Measurements from ENCODE around the gene PRKG1. TPM values are rescaled to one million over a fixed set of nuclear protein-coding genes. Genes with fewer than 3 reads are reported as not detected.
A peak's percentile ranks its signal among the peaks of the same experiment; 100 is the strongest.

Gene PRKG1
- total and polyA plus RNA-seq, 2 of the 4 experiments (the other 2 are of a cell fraction), result 3.5 to 18.3 TPM

DNA sequence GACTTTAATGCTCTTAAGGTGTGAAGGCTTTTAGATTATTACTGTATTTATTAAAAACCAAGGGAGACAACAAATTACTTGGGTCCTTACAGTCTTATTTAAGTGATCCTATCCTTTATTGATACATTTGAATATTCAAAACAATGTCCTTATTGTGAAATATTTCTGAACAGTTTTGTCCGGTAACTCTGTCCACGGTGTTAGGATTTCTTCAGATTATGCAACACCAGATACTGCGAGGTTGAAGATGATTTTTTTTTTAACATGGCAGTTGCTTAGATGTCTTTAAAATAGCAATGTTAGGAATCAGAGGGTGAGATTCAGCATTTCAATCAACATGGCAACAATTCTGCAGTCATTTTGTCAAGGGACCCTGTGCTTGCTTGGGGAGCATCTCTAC, 448.6 kb downstream of the PRKG1 start:
- Histone ChIP-seq H2BK5ac (ENCODE audit: low read depth, low read length, poor library complexity, severe bottlenecking) (no peak overlapping the region), H4K8ac (ENCODE audit: low read depth in 2 of 2, low read length in 2 of 2) (no peak overlapping the region), H2BK15ac (ENCODE audit: low read depth, low read length) (no peak overlapping the region), H3K4me1 (ENCODE audit: control insufficient read depth, insufficient read depth, low read length) (peaks cover 6% of the 10 kb centered on the region), H4K5ac (ENCODE audit: low read depth, low read length) (no peak overlapping the region), H3K4me2 (ENCODE audit: low read depth, low read length) (no peak overlapping the region), H4K20me1 (ENCODE audit: insufficient read depth, low read length) (no peaks in the 10 kb centered on the region; the same call in 1 of the 2 replicates), H2AFZ (replicated peaks; ENCODE audit: low read length, poor library complexity) (no peak overlapping the region), H2BK120ac (ENCODE audit: low read depth, low read length) (no peak overlapping the region), H3K14ac (replicated peaks; ENCODE audit: low read depth, low read length) (0 out of 2 replicates have a peak overlapping the region, but pooled peaks have one; percentile 17), H3K23ac (ENCODE audit: low read depth, low read length) (no peak overlapping the region), H3K27ac (ENCODE audit: insufficient read depth, low read length) (no peak overlapping the region), H3K4ac (ENCODE audit: low read depth, low read length) (no peak overlapping the region), H3K9me3 (ENCODE audit: control insufficient read depth, insufficient read depth, low read length) (no peaks in the 10 kb centered on the region), H2AK9ac (replicated peaks; ENCODE audit: low read depth, low read length, poor library complexity) (no peak overlapping the region), H3K56ac (ENCODE audit: extremely low read depth, insufficient read depth, low read length) (no peak overlapping the region), H3K9me1 (ENCODE audit: insufficient read depth, low read length) (no peaks in the 10 kb centered on the region), H3K79me1 (ENCODE audit: low read depth in 1 of 2, low read length in 2 of 2) (peaks cover 0 to 8% of the 10 kb centered on the region in 2 experiments; a peak in 1 of 4 replicates), H3K9ac (ENCODE audit: low read depth, low read length) (no peak overlapping the region), H3K27me3 (ENCODE audit: control insufficient read depth, insufficient read depth, low read length) (no peaks in the 10 kb centered on the region), H2AK5ac (ENCODE audit: low read depth, low read length) (0 out of 2 replicates have a peak overlapping the region, but pooled peaks have one; percentile 54), H2BK20ac (ENCODE audit: low read depth, low read length) (no peak overlapping the region), H3K36me3 (ENCODE audit: control insufficient read depth, insufficient read depth, low read length) (no peaks in the 10 kb centered on the region), H3K4me3 (ENCODE audit: insufficient read depth, low read depth, low read length) (no peak overlapping the region), H4K91ac (ENCODE audit: insufficient read depth, low read depth, low read length) (no peak overlapping the region), H3K18ac (ENCODE audit: low read depth, low read length) (no peak overlapping the region)
- BruUV-seq (replicated peaks), result no TSS peak
- POLR2A ChIA-PET (ENCODE audit: unreplicated experiment), result no interaction called here
- ATAC-seq (ENCODE audit: low read depth) (no peak), DNase-seq (no peak)
- in situ Hi-C loops (cut with MboI; ENCODE audit: low sequenced_read_pairs), result no loop called here
- TF ChIP-seq MAFK (IDR thresholded peaks at IDR 0.05; ENCODE audit: low read depth, low read length) (no peak), POLR2A (IDR thresholded peaks at IDR 0.05; ENCODE audit: low read depth, low read length) (no peak), RCOR1 (IDR thresholded peaks at IDR 0.05; ENCODE audit: insufficient replicate concordance, low read length) (no peak), ELK1 (IDR thresholded peaks at IDR 0.05; ENCODE audit: borderline replicate concordance, low read depth, low read length) (no peak), SMC3 (IDR thresholded peaks at IDR 0.05; ENCODE audit: low read depth, low read length) (no peak), CEBPB (IDR thresholded peaks at IDR 0.05; ENCODE audit: low read depth, low read length) (peak; percentile 79), RFX5 (IDR thresholded peaks at IDR 0.05; ENCODE audit: low read depth, low read length) (no peak), MXI1 (IDR thresholded peaks at IDR 0.05; ENCODE audit: borderline replicate concordance, low read depth, low read length) (no peak)
- WGBS, 2 experiments (ENCODE audit: extremely low coverage in 2 of 2, insufficient read length in 1 of 2), result no CpG with 5 or more reads among the region's 3 CpGs
- intact Hi-C loops (cut with micrococcal nuclease), result loop anchor here (10.0 kb wide), 2 partner anchors 442 to 458 kb away; no protein-coding TSS in a partner anchor
- CTCF ChIA-PET, result no interaction called here
- dilution Hi-C loops (cut with HindIII; ENCODE audit: low sequenced_read_pairs, unreplicated experiment), result no loop called here
